ACC112 (cell line): ENCODE data around the gene MYRF.

ENCODE experiments used
- H2AFZ ChIP-seq: fragments of 200-600 bp; sonication (generic); one replicate; pipeline ENCODE4 v1.6.0; 2017; ENCODE audit warnings: antibody characterized with exemption, low read length; ENCODE audit not compliant: unreplicated experiment
- H3K27ac ChIP-seq: fragments of 200-600 bp; sonication (generic); 2 replicates; pipeline ENCODE4 v1.5.1; 2014; ENCODE audit warnings: low read depth, mild to moderate bottlenecking, antibody characterized with exemption, low read length, moderate library complexity
- H3K27me3 ChIP-seq: fragments of 200-600 bp; sonication (generic); 2 replicates; pipeline ENCODE4 v1.6.1; 2014; ENCODE audit warnings: mild to moderate bottlenecking, antibody characterized with exemption, low read length, moderate library complexity, mixed read lengths; ENCODE audit not compliant: insufficient read depth
- H3K36me3 ChIP-seq: fragments of 200-600 bp; sonication (generic); 2 replicates; pipeline ENCODE4 v1.6.1; 2016; ENCODE audit warnings: mild to moderate bottlenecking, antibody characterized with exemption, low read length, moderate library complexity, mixed read lengths; ENCODE audit not compliant: insufficient read depth
- H3K4me1 ChIP-seq: fragments of 200-600 bp; sonication (generic); one replicate; pipeline ENCODE4 v1.6.1; 2016; ENCODE audit warnings: low read length, mixed read lengths; ENCODE audit not compliant: insufficient read depth, unreplicated experiment, control insufficient read depth
- H3K4me3 ChIP-seq: fragments of 200-600 bp; sonication (generic); 2 replicates; pipeline ENCODE4 v1.5.1; 2014; ENCODE audit warnings: mild to moderate bottlenecking, low read depth, low read length
- H3K79me2 ChIP-seq: fragments of 200-600 bp; sonication (generic); one replicate; pipeline ENCODE4 v1.6.0; 2016; ENCODE audit warnings: low read length; ENCODE audit not compliant: control insufficient read depth, unreplicated experiment, insufficient read depth

Gene MYRF

GRCh38 chr11:61778357-61778886 is 26.0 kb downstream of the MYRF start:
- Histone ChIP-seq H3K27me3 (no peaks in the 10 kb centered on the region), H3K4me3 (no peak overlapping the region), H3K36me3 (no peaks in the 10 kb centered on the region), H2AFZ (no peak overlapping the region), H3K4me1 (no peaks in the 10 kb centered on the region), H3K79me2 (no peaks in the 10 kb centered on the region), H3K27ac (no peak overlapping the region)

DNA sequence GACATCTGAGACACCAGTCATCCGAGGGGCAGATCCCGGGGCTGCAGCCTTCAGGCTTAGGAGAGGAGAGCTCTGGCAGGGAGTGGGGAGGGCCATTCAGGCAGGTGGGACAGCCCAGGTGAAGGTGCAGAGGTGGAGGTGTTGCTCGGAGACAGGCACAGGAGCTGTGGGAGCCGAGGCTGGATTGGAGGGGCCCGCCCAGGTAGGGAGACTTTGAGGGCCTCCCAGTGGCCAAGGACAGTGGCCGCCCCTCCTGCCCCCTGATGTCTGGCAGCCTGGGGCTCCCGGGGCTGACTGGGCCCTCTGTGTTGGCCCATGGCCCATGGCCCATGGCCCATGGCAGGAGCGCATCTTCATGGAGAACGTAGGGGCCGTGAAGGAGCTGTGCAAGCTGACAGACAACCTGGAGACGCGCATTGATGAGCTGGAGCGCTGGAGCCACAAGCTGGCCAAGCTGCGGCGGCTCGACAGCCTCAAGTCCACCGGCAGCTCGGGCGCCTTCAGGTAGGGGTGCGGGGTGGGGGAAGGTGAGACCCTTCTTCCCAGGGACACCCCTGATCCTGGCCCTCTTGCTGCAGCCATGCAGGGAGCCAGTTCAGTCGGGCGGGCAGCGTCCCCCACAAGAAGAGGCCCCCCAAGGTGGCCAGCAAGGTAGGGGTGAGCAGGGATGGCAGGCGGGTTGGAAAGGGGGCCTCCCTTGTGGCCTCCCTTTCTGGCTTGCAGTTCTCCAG is 26.6 kb downstream of the MYRF start:
- Histone ChIP-seq H3K79me2 (no peaks in the 10 kb centered on the region), H2AFZ (no peak overlapping the region), H3K4me1 (no peaks in the 10 kb centered on the region), H3K4me3 (no peak overlapping the region), H3K27me3 (no peaks in the 10 kb centered on the region), H3K27ac (no peak overlapping the region), H3K36me3 (no peaks in the 10 kb centered on the region)

DNA sequence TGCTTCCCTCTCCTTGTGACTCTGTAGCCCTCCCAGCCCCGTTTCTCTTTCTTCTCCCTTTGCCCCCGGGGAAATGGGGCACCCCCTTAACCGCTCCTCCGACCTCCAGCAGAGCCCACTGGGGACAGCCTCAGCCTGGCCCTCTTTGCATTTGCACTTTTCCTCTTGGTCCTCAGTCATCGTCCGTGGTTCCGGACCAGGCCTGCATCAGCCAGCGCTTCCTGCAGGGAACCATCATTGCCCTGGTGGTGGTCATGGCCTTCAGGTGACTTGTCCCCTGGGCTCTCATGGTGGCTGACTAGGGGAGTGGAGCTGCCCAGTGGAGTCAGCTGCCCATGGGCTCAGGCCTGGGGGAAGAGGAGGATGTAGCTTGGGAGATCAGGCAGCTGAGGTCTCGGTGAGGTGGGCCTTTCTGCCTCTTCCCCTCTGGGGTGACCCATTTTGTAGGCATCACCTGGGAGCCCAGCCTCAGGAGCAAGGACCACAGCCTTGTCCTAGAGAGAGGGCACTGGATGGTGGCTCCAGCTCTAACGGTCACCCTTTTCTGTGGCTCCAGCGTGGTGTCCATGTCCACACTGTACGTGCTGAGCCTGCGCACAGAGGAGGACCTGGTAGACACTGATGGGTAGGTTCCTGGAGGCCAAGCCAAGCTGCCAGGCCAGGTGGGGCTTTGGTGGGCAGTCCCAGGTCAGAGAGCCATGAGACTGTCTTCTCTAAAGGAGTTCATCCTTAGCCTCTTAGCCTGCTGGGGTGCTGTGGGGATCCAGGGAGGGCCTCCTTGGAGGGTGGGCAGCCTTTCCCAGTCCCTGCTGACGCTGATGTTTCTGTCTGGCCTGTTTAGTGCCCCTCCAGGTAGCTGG is 27.5 kb downstream of the MYRF start:
- Histone ChIP-seq H3K4me1 (no peaks in the 10 kb centered on the region), H3K27ac (no peak overlapping the region), H3K79me2 (no peaks in the 10 kb centered on the region), H3K4me3 (no peak overlapping the region), H3K27me3 (no peaks in the 10 kb centered on the region), H2AFZ (no peak overlapping the region), H3K36me3 (no peaks in the 10 kb centered on the region)

DNA sequence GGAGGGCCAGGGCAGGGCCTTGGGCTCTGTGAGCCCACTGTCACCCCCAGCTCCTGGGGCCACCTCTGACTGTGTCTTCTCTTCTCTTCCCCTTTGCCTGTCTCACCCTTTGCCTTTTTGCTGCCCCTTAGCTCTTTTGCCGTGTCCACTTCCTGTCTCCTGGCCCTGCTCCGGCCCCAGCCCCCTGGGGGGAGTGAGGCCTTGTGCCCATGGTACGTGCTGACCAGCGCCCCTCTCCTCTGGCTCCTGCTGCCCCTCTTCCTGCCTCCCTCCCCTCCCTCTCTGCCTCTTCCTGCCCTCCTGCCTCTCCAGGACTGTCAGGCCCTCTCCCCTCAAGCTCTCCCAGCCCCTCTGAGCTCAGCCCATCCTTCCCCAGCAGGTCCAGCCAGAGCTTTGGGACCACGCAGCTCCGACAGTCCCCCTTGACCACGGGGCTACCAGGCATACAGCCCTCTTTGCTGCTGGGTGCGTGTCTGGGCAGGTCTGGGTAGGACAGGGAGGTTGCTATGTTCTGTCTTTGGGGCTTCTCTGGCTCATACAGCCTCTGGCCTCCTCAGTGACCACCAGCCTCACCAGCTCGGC is 28.2 kb downstream of the MYRF start:
- H3K36me3 ChIP-seq, result no peaks in the 10 kb centered on the region
- H3K79me2 ChIP-seq, result no peaks in the 10 kb centered on the region
- H3K4me3 ChIP-seq, result no peak overlapping the region
- H2AFZ ChIP-seq, result no peak overlapping the region
- no peak overlapping the region for H3K27ac ChIP-seq
- H3K27me3 ChIP-seq, result no peaks in the 10 kb centered on the region
- H3K4me1 ChIP-seq, result no peaks in the 10 kb centered on the region

DNA sequence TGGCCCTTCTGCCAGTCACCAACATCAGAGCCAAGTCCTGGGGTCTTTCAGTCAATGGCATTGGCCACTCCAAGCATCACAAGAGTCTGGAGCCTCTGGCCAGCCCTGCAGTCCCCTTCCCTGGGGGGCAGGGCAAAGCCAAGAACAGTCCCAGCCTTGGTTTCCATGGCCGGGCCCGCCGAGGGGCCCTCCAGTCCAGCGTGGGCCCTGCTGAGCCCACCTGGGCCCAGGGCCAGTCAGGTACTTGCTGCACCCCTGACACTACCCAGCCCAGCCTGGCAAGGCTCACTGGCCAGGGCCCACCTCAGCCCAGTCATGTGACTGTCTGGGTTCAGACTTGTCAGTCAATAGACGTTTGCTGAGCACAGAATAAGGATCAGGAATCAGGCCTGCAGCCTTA is 29.1 kb downstream of the MYRF start:
- H3K36me3 ChIP-seq, result no peaks in the 10 kb centered on the region
- no peaks in the 10 kb centered on the region for H3K4me1 ChIP-seq
- H3K27ac ChIP-seq, result no peak overlapping the region

GRCh38 chr11:61782299-61782698 is 29.9 kb downstream of the MYRF start:
- Histone ChIP-seq H3K79me2 (no peaks in the 10 kb centered on the region), H3K36me3 (no peaks in the 10 kb centered on the region), H3K27me3 (no peaks in the 10 kb centered on the region), H2AFZ (no peak overlapping the region), H3K27ac (no peak overlapping the region), H3K4me1 (no peaks in the 10 kb centered on the region), H3K4me3 (no peak overlapping the region)

More for the DNA sequence above, 29.1 kb downstream of the MYRF start:
- H3K4me3 ChIP-seq, result no peak overlapping the region
- H3K79me2 ChIP-seq, result no peaks in the 10 kb centered on the region
- no peak overlapping the region for H2AFZ ChIP-seq
- no peaks in the 10 kb centered on the region for H3K27me3 ChIP-seq

DNA sequence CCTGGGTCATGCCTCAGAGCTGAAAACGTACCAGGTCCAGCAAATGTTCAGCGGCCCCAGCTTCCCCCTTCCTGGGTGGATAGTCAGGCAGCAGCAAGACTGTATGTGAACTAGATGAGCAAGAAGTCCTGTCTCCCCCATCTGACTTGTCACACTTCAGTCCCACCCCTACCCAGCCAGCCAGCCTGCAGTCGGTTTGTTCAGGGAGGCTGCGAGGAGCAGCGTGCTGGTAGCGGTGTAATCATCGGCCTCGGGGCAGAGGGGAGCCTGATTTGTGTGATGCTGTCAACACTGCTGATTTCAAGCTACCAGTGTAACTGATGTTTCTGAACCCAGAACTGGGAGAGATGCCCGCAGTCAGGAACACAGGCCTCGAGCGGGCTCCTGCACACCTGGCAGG is 30.4 kb downstream of the MYRF start:
- H3K4me3 ChIP-seq, result no peak overlapping the region
- H3K36me3 ChIP-seq, result no peaks in the 10 kb centered on the region
- no peaks in the 10 kb centered on the region for H3K79me2 ChIP-seq
- no peak overlapping the region for H2AFZ ChIP-seq
- H3K27ac ChIP-seq, result no peak overlapping the region
- H3K27me3 ChIP-seq, result no peaks in the 10 kb centered on the region
- H3K4me1 ChIP-seq, result no peaks in the 10 kb centered on the region

DNA sequence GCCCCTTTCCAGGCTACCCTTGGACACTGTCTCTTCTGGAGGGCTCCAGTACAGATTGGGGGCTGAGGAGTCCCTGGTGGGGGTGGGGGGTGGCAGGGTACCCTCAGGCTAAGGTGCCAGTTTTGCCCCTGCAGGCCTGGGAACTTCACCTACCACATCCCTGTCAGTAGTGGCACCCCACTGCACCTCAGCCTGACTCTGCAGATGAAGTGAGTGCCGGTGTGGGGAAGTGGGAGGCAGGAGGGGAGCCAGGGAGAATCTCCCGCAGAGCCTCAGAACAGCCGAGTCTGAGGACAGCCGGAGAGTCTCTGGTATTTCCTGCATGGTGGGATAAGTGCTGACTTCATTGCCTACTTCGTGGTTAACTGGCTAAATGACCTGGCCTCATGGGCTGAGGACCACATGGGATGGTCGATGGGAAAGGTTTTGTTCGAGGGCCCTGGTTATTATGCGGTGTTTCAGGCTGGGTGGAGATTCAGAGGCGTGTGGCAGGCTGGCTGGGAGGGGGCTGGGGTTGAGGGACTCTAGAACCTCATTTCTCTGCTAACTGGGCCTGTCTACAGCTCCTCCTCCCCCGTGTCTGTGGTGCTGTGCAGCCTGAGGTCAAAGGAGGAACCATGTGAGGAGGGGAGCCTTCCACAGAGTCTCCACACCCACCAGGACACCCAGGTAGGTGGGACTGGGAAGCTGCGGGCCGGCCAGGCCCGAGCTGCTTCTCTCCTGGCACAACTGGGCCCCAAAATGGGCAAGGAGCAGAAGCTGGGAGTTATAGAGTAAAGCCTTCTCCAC is 31.5 kb downstream of the MYRF start:
- H3K4me3 ChIP-seq, result no peak overlapping the region
- H3K27me3 ChIP-seq, result no peaks in the 10 kb centered on the region
- no peak overlapping the region for H3K27ac ChIP-seq
- no peaks in the 10 kb centered on the region for H3K36me3 ChIP-seq
- no peaks in the 10 kb centered on the region for H3K79me2 ChIP-seq
- H3K4me1 ChIP-seq, result no peaks in the 10 kb centered on the region
- H2AFZ ChIP-seq, result no peak overlapping the region

DNA sequence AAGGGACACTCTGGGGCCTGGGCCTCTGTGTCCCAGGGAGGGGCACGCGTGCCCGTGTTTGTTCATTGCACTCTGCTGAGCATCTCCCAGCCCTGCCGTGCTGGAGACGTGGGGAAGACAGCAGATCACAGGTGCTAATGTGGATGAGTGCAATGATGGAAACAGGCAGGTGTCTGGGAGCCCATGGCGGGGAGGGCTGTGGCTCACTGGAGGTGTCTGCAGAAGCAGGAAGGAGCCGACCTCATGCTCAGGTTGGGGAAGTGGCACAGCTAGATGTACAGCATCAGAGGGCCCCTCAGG is 32.0 kb downstream of the MYRF start:
- peaks cover 4% of the 10 kb centered on the region; the same call in 1 of the 2 replicates for H3K36me3 ChIP-seq
- no peaks in the 10 kb centered on the region for H3K79me2 ChIP-seq
- H3K27me3 ChIP-seq, result no peaks in the 10 kb centered on the region
- H3K4me1 ChIP-seq, result no peaks in the 10 kb centered on the region
- H3K4me3 ChIP-seq, result no peak overlapping the region
- no peak overlapping the region for H2AFZ ChIP-seq
- no peak overlapping the region for H3K27ac ChIP-seq

GRCh38 chr11:61785837-61786402 is 33.5 kb downstream of the MYRF start:
- H3K27me3 ChIP-seq, result no peaks in the 10 kb centered on the region
- no peak overlapping the region for H3K27ac ChIP-seq
- H3K4me1 ChIP-seq, result no peaks in the 10 kb centered on the region
- H2AFZ ChIP-seq, result no peak overlapping the region
- no peak overlapping the region for H3K4me3 ChIP-seq
- peaks cover 8% of the 10 kb centered on the region for H3K79me2 ChIP-seq
- peaks cover 6% of the 10 kb centered on the region; the same call in 1 of the 2 replicates for H3K36me3 ChIP-seq
